NCI-H2107 treated with DMSO at 0.1 percent for 48 hours (cell line): ENCODE measurements around the gene MCTP2.

Experiments used
- DNase-seq: peaks from one replicate; lab custom pipeline; 2025; ENCODE audit not compliant: unreplicated experiment; lab: John Stamatoyannopoulos, UW

MCTP2 gene

GRCh38 chr15:94387849-94388441, 156.6 kb downstream of the MCTP2 start:
- DNase-seq: no peak

- DNase-seq: no peak
These were observed 164.3 kb downstream of the MCTP2 start for GRCh38 chr15:94395640-94396039.

- DNase-seq: no peak
These were observed 166.0 kb downstream of the MCTP2 start for GRCh38 chr15:94397337-94397736.

GRCh38 chr15:94398001-94398400, 166.6 kb downstream of the MCTP2 start:
- no peak for DNase-seq

GRCh38 chr15:94400526-94401298, 169.4 kb downstream of the MCTP2 start:
- DNase-seq: no peak

GRCh38 chr15:94403331-94403730, 172.0 kb downstream of the MCTP2 start:
- no peak for DNase-seq

- DNase-seq: no peak
These were observed 173.4 kb downstream of the MCTP2 start for GRCh38 chr15:94404733-94405283.

GRCh38 chr15:94411285-94411684, 179.9 kb downstream of the MCTP2 start:
- DNase-seq: peak; percentile 91

GRCh38 chr15:94411846-94412245, 180.5 kb downstream of the MCTP2 start:
- DNase-seq: no peak

GRCh38 chr15:94412979-94413746, 181.8 kb downstream of the MCTP2 start:
- peak; percentile 14 for DNase-seq

GRCh38 chr15:94414916-94415315, 183.6 kb downstream of the MCTP2 start:
- no peak for DNase-seq

GRCh38 chr15:94416267-94416666, 184.9 kb downstream of the MCTP2 start:
- DNase-seq: no peak

- peak; percentile 77 for DNase-seq
These were observed 185.5 kb downstream of the MCTP2 start for GRCh38 chr15:94416820-94417219.

- no peak for DNase-seq
These were observed 186.3 kb downstream of the MCTP2 start for GRCh38 chr15:94417501-94418293.

- no peak for DNase-seq
These were observed 190.3 kb downstream of the MCTP2 start for GRCh38 chr15:94421706-94422105.

GRCh38 chr15:94432279-94432678, 200.9 kb downstream of the MCTP2 start:
- DNase-seq: no peak

- DNase-seq: no peak
These were observed 207.8 kb downstream of the MCTP2 start for GRCh38 chr15:94439158-94439557.

- DNase-seq: peak; percentile 3
These were observed 210.4 kb downstream of the MCTP2 start for GRCh38 chr15:94441760-94442159.

- no peak for DNase-seq
These were observed 211.1 kb downstream of the MCTP2 start for GRCh38 chr15:94442480-94442879.

- DNase-seq: no peak
These were observed 211.8 kb downstream of the MCTP2 start for GRCh38 chr15:94443186-94443585.
